ENCODE data around the gene IL32. TPM values are rescaled to one million over a fixed set of nuclear protein-coding genes. Genes with fewer than 3 reads are reported as not detected.

IL32 gene
- total and polyA plus RNA-seq, 2 donors (not counting 1 experiment from before 2014, with no cell fraction given) = 2.0 to 2.3 TPM

- H3K9ac ChIP-seq (ENCODE audit: low read length) = no peak overlapping the region
- H3K27me3 ChIP-seq (replicated peaks in 1 of 4; ENCODE audit: control extremely low read depth in 1 of 4, control insufficient read depth in 3 of 4, insufficient read depth in 4 of 4, low read length in 3 of 4) = peaks cover 0 to 8% (median 2%) of the 10 kb centered on the region in 4 experiments
- H3K27ac ChIP-seq (ENCODE audit: low read length in 2 of 2) = no peak overlapping the region
- whole genome bisulfite sequencing (ENCODE audit: insufficient coverage) = no CpG with 5 or more reads among the region's 1 CpG
- intact Hi-C loops (cut with micrococcal nuclease) = no loop called here
- Mint-ChIP-seq H3K4me1 (peaks cover 4% of the 10 kb centered on the region), H3K27me3 (peaks cover 7% of the 10 kb centered on the region), H3K4me3 (no peak overlapping the region), H3K27ac (no peak overlapping the region), H3K9me3 (ENCODE audit: insufficient read depth) (no peaks in the 10 kb centered on the region)
- DNase-seq = no peak
- no peak for TF ChIP-seq EZH2 (IDR thresholded peaks at IDR 0.05; ENCODE audit: borderline replicate concordance, insufficient read depth, low read depth, low read length, poor library complexity, severe bottlenecking)
- TF ChIP-seq, protein P1, sequence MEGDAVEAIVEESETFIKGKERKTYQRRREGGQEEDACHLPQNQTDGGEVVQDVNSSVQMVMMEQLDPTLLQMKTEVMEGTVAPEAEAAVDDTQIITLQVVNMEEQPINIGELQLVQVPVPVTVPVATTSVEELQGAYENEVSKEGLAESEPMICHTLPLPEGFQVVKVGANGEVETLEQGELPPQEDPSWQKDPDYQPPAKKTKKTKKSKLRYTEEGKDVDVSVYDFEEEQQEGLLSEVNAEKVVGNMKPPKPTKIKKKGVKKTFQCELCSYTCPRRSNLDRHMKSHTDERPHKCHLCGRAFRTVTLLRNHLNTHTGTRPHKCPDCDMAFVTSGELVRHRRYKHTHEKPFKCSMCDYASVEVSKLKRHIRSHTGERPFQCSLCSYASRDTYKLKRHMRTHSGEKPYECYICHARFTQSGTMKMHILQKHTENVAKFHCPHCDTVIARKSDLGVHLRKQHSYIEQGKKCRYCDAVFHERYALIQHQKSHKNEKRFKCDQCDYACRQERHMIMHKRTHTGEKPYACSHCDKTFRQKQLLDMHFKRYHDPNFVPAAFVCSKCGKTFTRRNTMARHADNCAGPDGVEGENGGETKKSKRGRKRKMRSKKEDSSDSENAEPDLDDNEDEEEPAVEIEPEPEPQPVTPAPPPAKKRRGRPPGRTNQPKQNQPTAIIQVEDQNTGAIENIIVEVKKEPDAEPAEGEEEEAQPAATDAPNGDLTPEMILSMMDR (IDR thresholded peaks at IDR 0.05) = no peak
- no peak overlapping the region for H3K4me2 ChIP-seq (replicated peaks; ENCODE audit: low read depth, low read length, poor library complexity, severe bottlenecking)
- no peak overlapping the region for H2AFZ ChIP-seq (ENCODE audit: insufficient read depth, low read depth, low read length, poor library complexity, severe bottlenecking)
- POLR2A ChIA-PET = interaction anchor here (0.7 kb wide), 1 partner anchor 231 kb away, joined by 9 read pairs; no protein-coding TSS in a partner anchor
- H3K4me1 ChIP-seq (ENCODE audit: control insufficient read depth in 2 of 2, insufficient read depth in 2 of 2, low read length in 2 of 2) = no peaks in the 10 kb centered on the region
- H3K79me2 ChIP-seq (ENCODE audit: control insufficient read depth, insufficient read depth, low read length) = no peaks in the 10 kb centered on the region
- no peaks in the 10 kb centered on the region for H4K20me1 ChIP-seq (ENCODE audit: control insufficient read depth, insufficient read depth, low read length, poor library complexity, severe bottlenecking)
- H3K36me3 ChIP-seq (replicated peaks in 1 of 2; ENCODE audit: control extremely low read depth in 1 of 2, control insufficient read depth in 1 of 2, extremely low read depth in 1 of 2, insufficient read depth in 2 of 2, low read length in 1 of 2) = no peaks in the 10 kb centered on the region
- CTCF ChIA-PET = no interaction called here
- H3K9me3 ChIP-seq (ENCODE audit: control extremely low read depth in 1 of 3, control insufficient read depth in 2 of 3, insufficient read depth in 1 of 3, low read length in 2 of 3) = no peaks in the 10 kb centered on the region
- no peak overlapping the region for H3K4me3 ChIP-seq (ENCODE audit: control extremely low read depth in 1 of 5, extremely low read depth in 1 of 5, insufficient read depth in 1 of 5, low read depth in 2 of 5, low read length in 4 of 5)
- no peak for ATAC-seq (ENCODE audit: low read depth)
These were observed 19.1 kb downstream of the IL32 start for GRCh38 chr16:3084491-3084890.

DNA sequence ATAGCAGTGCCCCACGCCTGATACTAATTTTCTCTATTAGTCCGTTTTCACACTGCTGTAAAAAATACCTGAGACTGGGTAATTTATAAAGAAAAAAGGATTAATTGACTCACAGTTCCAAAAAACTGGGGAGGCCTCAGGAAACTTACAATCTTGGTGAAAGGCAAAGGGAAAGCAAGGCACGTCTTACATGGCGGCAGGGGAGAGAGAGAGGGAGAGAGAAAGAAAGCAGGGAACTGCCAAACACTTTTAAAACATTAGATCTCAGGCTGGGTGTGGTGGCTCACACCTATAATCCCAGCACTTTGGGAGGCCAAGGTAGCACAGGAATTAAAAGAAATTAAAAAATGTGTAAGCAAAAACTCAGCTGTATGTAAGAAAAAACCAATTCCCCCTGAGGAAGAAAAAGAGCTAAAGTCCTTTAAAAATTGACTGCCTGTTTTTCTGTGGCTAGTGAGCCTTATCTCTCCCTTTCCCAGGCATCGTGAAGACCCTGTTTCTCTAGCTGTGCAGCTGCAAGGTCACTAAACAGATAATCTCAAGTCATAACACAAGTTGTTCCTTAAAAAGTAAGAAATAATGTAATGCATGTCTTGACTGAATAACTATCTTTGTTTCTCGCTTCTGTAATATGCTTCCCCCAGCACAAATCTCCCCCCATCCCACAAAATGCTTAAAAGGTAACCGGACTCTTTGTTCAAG lies 19.7 kb downstream of the IL32 start:
- Mint-ChIP-seq H3K9me3 (ENCODE audit: insufficient read depth) (no peaks in the 10 kb centered on the region), H3K4me3 (no peak overlapping the region), H3K4me1 (peaks cover 4% of the 10 kb centered on the region), H3K27me3 (peaks cover 7% of the 10 kb centered on the region), H3K27ac (no peak overlapping the region)
- POLR2A ChIA-PET = no interaction called here
- no peak overlapping the region for H3K4me3 ChIP-seq (ENCODE audit: control extremely low read depth in 1 of 5, extremely low read depth in 1 of 5, insufficient read depth in 1 of 5, low read depth in 2 of 5, low read length in 4 of 5)
- CTCF ChIA-PET = interaction anchor here (0.7 kb wide), 1 partner anchor 1412 kb away, joined by 3 read pairs; no protein-coding TSS in a partner anchor
- H3K4me1 ChIP-seq (ENCODE audit: control insufficient read depth in 2 of 2, insufficient read depth in 2 of 2, low read length in 2 of 2) = no peaks in the 10 kb centered on the region
- no peak overlapping the region for H3K9ac ChIP-seq (ENCODE audit: low read length)
- intact Hi-C loops (cut with micrococcal nuclease) = no loop called here
- no peaks in the 10 kb centered on the region for H3K36me3 ChIP-seq (replicated peaks in 1 of 2; ENCODE audit: control extremely low read depth in 1 of 2, control insufficient read depth in 1 of 2, extremely low read depth in 1 of 2, insufficient read depth in 2 of 2, low read length in 1 of 2)
- no peaks in the 10 kb centered on the region for H4K20me1 ChIP-seq (ENCODE audit: control insufficient read depth, insufficient read depth, low read length, poor library complexity, severe bottlenecking)
- ATAC-seq (ENCODE audit: low read depth) = no peak
- H3K79me2 ChIP-seq (ENCODE audit: control insufficient read depth, insufficient read depth, low read length) = no peaks in the 10 kb centered on the region
- no peak for DNase-seq
- 100% methylated on average over 1 of the region's 7 CpGs for WGBS (ENCODE audit: insufficient coverage)
- no peak overlapping the region for H3K27ac ChIP-seq (ENCODE audit: low read length in 2 of 2)
- H3K4me2 ChIP-seq (replicated peaks; ENCODE audit: low read depth, low read length, poor library complexity, severe bottlenecking) = no peak overlapping the region
- TF ChIP-seq, protein P1 (IDR thresholded peaks at IDR 0.05) = no peak
- no peak for TF ChIP-seq EZH2 (IDR thresholded peaks at IDR 0.05; ENCODE audit: borderline replicate concordance, insufficient read depth, low read depth, low read length, poor library complexity, severe bottlenecking)
- peaks cover 0 to 8% (median 2%) of the 10 kb centered on the region in 4 experiments for H3K27me3 ChIP-seq (replicated peaks in 1 of 4; ENCODE audit: control extremely low read depth in 1 of 4, control insufficient read depth in 3 of 4, insufficient read depth in 4 of 4, low read length in 3 of 4)
- H3K9me3 ChIP-seq (ENCODE audit: control extremely low read depth in 1 of 3, control insufficient read depth in 2 of 3, insufficient read depth in 1 of 3, low read length in 2 of 3) = no peaks in the 10 kb centered on the region
- no peak overlapping the region for H2AFZ ChIP-seq (ENCODE audit: insufficient read depth, low read depth, low read length, poor library complexity, severe bottlenecking)
